Stimulated activated CD8-positive, alpha-beta memory T cell treated with anti-CD3 and anti-CD28 coated beads, Interleukin-4, amount 100 ng/mL, for 48 hours (primary cell): ENCODE results near the gene POLR3H.
"Not testable (repeated sequence)": the region's sequence is repeated elsewhere in the genome, so short reads cannot be mapped to it uniquely, and the experiment has no call there.

Source experiments
- DNase-seq: peaks from one replicate; pipeline ENCODE4 v3.0.0-alpha.2; 2020

Gene POLR3H

DNA sequence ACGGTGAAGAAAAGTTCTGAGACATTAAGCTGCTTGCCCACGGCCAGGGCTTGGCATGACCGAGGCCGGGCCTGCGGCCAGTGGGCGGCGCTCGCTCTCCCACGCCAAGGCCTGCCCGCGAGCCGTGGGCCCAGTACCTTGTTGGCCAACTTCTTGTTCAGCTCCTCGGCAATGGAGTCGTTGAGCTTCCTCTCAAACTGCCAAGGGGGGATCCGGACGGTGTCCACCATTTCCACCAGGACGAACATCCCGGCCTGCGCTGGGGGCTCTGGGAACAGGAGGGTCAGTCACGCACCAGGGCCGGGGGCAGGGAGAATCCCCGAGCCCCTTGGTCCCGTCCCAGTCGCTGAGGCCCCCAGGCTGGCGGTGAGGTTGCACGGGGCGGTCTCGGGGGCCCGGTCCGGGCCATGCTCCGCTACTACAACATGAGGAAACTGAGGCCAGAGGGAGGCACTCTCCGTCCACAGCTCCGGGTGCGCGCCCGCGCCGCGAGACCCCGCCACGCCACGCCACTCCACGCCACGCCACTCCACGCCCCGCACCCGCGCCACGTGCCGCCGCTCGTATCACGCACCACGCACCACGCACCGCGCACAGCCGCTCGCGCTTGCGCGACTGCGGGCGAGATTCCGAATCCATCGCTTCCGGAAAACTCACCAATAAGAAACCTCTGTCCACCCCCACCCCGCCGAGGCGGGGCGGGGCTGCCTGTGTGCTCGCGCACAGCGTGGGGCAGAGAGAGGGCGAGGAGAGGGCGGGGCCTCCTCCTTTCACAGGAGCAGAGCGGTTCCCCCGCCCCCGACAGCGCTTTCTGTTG, at the start of gene POLR3H:
TSS of gene POLR3H (minus strand) at position 617 of the 817 bp plus-strand sequence. CDS start at position 248, 369 bp downstream.
- peak; percentile 98 for DNase-seq

DNA sequence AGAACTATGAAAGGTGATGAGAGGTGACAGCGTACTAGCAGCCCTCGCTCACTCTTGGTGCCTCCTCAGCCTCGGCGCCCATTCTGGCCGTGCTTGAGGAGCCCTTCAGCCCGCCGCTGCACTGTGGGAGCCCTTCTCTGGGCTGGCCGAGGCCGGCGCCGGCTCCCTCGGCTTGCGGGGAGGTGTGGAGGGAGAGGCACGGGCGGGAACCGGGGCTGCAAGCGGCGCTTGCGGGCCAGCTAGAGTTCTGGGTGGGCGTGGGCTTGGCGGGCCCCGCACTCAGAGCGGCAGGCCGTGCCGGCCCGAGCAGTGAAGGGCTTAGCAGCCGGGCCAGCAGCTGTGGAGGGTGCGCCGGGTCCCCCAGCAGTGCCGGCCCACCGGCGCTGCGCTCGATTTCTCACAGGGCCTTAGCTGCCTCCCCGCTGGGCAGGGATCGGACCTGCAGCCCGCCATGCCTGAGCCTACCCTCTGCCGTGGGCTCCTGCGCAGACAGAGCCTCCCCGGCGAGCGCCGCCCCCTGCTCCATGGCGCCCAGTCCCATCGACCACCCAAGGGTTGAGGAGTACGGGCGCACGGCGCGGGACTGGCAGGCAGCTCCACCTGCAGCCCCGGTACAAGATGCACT, 49.2 kb upstream of the POLR3H start:
- DNase-seq, result not testable (repeated sequence)

- peak; percentile 100 for DNase-seq
Measured at GRCh38 chr22:41589391-41590241, 45.3 kb upstream of the POLR3H start, which contains the start of gene PMM1. PMM1 (minus strand) TSS chr22:41589840; CDS start chr22:41589805, 35 bp downstream.

- DNase-seq, result no peak
Measured at GRCh38 chr22:41587347-41587723, 43.1 kb upstream of the POLR3H start.

- DNase-seq, result no peak
Measured at GRCh38 chr22:41585898-41586297, 41.6 kb upstream of the POLR3H start.

- no peak for DNase-seq
Measured at GRCh38 chr22:41584881-41585280, 40.6 kb upstream of the POLR3H start.

- DNase-seq, result no peak
Measured at GRCh38 chr22:41582694-41583093, 38.4 kb upstream of the POLR3H start.

DNA sequence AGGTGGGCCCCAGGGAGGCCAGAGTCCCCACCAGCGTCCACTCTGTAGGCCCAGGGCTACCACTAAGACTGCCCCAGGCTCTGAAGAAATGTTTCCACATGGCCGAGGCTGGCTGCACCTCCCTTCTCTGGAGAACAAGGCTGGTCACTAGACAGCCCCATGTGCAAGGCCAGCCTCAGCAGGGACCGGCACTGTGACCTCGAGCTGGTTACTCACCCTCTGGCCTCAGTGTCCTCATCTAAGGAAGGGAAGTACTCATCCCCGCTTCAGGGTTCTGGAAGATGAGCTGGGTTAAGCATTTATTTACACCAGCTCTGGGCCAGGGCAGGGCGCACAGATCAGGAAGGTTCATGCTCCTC, 35.7 kb upstream of the POLR3H start:
- DNase-seq, result no peak

DNA sequence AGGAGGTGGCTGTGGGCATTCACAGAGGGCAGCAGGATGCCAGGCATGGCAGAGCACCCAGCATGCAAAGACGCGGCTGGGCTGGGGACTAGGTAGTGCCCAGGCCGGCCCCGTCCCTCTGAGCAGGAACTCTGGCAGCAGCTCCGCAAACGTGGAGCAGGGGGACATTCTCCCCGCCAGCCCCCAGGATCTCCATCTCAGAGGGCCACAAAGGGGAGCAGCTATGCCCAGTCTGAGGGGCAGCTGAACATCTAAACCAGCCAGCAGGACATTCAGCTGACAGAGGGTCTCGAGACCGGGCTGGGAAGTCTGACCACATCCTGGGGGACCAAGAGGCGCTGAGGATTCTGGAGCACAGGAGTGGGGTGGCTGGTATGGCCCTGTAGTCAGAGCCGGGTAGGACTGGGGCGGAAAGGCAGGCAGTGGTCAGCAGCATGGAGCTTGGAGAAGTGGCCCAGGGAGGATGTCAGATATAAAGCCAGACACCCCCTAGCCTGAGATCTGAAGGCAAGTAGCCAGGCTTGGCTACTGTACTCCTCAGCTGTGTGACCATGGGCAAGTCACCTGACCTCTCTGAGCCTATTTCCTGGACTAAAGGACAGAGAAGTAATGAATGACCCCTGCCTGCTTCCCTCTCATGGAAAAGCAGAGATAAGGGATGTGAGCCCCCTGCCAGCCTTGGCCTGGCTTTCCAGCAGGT, 35.2 kb upstream of the POLR3H start:
- no peak for DNase-seq

- no peak for DNase-seq
Measured at GRCh38 chr22:41578818-41579217, 34.5 kb upstream of the POLR3H start.

- no peak for DNase-seq
Measured at GRCh38 chr22:41578114-41578513, 33.8 kb upstream of the POLR3H start.

DNA sequence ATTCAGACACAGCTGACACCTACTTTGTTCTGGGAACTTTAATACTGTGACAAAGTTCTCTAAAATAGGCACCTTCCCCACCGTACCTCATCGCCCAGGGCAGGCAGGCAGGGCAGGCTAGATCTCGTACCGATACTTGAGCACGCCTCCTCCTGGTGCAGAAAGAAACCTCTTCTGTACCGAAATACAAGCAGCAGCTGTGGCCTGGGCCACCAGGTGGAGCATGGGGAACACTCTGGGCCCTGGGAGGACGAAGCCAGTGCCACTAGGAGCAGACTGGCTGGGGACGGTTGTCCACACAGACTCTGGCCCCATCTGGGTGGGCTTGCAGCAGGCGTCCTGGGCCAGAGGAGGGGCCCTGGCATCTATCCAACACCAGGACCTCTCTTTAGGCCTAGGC, 32.6 kb upstream of the POLR3H start:
- peak; percentile 54 for DNase-seq

DNA sequence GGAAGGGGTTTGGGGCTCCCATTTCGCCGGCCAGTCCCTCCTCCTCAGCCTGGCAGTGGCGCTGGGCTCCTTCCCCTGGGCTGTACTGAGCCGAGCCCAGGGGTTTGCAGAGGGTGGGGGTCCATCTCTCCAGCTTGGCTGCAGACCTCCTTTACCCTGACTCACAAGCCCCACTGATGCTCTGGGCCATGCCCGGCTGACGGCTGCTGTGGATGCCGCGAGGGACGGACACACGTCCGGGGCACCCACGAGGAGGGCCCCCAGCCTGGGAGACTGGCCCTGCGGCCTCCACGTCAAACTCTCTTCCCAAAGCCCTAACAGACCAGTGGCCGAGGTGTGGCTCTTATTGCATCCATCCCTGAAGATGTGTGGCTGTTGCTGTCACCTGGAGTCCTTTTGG, 31.3 kb upstream of the POLR3H start:
- no peak for DNase-seq

- DNase-seq, result no peak
Measured at GRCh38 chr22:41574847-41575381, 30.6 kb upstream of the POLR3H start.

GRCh38 chr22:41573677-41574076, 29.4 kb upstream of the POLR3H start:
- DNase-seq, result no peak

GRCh38 chr22:41572305-41572704, 28.0 kb upstream of the POLR3H start:
- not testable (repeated sequence) for DNase-seq

DNA sequence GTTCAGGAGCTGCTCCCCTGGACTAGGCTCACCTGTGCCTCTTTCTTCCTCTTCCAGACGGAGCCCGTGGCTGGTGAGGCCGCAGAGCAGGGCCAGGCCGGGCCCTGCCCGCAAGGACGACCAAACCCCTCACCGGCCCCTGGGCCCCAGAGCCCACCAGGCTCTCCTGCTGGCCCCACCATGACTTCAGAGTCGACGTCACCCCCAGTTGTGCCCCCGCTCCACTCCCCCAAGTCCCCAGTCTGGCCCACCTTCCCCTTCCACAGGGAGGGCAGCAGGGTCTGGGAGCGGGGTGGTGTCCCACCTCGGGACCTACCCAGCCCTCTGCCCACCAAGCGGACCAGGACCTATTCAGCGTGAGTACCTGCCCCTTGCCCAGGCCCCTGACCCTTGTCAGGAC, 27.5 kb upstream of the POLR3H start:
- DNase-seq, result no peak

GRCh38 chr22:41570221-41570620, 26.0 kb upstream of the POLR3H start:
- no peak for DNase-seq

GRCh38 chr22:41568811-41569210, 24.5 kb upstream of the POLR3H start:
- no peak for DNase-seq

GRCh38 chr22:41567512-41567768, 23.2 kb upstream of the POLR3H start:
- no peak for DNase-seq

DNA sequence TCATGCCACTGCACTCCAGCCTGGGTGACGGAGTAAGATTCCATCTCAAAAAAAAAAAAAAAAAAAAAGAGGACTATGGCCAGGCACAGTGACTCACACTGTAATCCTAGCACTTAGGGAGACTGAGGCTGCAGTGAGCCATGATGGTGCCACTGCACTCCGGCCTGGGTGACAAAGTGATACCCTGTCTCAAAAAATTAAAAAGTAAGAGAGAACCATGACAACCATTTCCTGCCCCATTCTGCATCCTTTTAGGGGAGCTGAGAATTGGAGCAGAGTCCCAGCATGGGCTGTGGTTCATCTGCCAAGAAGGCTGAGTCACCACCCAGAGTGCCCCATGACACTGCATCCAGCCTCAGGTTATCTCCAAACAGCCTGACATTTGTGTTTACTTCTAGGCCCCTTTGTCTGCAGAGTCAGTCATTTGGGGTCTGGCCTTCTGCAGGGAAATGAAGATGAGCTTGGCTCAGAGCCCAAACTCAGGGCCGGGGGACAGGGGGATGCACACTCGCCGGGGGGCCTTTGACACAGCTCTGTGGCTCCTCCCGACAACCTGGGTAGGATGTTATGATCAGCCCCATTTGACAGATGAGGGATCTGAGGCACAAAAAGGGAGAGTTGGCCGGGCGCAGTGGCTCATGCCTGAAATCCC, 21.3 kb upstream of the POLR3H start:
- DNase-seq, result peak; percentile 49

GRCh38 chr22:41564563-41564962, 20.3 kb upstream of the POLR3H start:
- DNase-seq, result no peak
